Activated T-helper 1 cell treated with Interleukin-2 at 50 U/mL for 16 hours (primary cell): Measurements from ENCODE around the gene COX8C.
"Not testable (repeated sequence)": the region's sequence is repeated elsewhere in the genome, so short reads cannot be mapped to it uniquely, and the experiment has no call there.

ENCODE experiments used
- DNase-seq: peaks from one replicate; pipeline ENCODE4 v3.0.0-alpha.2; 2020; ENCODE audit warnings: low read depth

The COX8C gene

DNA sequence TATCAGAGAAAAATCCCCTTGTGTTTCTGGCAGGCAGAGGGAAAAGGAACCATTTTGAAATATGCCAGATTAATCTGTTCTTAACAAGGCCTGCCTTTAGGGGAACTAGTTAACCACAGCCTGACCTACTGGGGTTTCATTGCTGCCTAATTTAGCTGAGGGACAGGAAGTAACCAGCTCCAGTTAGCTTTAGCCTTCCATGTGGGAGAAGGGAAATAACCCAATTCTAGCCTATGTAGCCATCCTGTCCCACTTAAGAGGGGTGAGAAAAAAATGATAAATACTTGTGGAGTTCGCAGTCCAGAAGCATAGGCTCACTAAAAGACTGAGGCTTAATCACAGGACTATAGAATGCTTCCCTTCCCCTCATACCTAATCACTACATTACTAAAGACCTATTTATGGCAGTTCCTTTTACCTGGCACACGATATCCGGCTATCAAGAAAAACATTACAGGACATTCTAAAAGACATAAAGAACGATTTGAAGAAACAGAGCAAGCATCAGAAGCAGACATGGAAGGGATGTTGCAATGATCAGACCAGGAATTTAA, 22.8 kb downstream of the COX8C start:
- no peak for DNase-seq

DNA sequence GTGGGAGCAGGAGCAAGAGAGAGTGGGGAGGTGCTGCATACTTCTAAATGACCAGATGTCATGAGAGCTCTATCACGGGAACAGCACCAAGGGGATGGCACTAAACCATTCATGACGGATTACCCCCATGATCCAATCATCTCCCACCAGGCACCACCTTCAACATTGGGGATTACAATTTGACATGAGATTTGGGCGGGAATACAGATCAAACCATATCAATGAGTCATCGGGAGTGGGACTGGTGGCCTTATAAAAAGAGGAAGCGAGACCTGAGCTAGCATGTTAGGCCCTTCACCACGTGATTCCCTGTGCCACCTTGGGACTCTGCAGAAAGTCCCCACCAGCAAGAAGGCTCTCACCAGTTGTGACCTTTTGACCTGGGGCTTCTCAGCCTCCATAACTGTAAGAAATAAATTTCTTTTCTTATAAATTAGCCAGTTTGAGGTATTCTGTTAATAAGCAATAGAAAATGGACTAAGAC, 28.7 kb downstream of the COX8C start:
- no peak for DNase-seq

DNA sequence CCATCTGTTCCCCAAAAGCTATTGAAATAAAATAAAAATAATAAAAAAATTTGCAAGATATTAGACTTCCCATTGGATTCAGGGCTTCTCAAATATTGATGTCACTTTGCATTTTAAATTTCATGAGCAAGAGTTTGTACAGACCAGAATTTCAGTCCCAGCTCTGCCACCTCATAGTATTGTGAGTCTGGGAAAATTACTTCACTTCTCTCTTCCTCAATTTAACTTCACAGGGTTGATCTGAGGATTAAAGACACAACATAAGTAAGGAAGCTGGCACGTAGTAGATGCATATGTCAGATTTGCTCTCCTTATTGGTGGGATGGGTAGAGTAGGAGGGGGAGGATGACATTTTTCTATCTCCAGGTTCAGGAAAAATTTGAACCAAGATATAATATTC, 32.8 kb downstream of the COX8C start:
- DNase-seq = no peak

DNA sequence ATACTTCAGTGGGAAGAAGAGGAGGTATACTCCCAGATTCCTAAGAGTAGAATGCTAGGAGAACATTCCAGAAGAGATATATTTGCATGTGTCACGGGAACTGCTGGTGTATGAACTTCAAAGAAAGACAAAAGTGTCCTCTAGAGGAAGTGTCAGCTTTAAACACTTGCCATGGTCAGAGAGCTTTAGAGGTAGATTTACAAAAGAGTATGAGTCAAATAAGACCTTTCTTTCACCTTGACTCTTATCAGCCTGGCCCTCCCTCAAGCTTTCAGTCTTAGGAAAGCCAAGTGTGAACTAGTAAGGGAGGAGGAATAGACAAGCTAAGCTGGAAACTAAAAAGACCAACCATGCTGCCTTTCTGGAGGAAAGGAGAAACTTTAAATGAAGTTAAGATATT, 34.7 kb downstream of the COX8C start:
- DNase-seq = no peak

DNA sequence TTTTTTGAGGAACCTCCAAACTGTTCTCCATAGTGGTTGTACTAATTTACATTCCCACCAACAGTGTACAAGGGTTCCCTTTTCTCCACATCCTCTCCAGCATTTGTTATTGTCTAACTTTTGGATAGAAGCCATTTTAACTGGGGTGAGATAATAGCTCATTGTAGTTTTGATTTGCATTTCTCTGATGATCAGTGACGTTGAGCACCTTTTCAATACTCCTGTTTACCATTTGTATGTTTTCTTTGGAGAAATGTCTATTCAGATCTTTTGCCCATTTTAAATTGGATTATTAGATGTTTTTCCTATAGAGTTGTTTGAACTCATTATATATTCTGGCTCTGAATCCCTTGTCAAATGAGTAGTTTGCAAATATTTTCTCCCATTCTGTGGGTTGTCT, 37.3 kb downstream of the COX8C start:
- not testable (repeated sequence) for DNase-seq

DNA sequence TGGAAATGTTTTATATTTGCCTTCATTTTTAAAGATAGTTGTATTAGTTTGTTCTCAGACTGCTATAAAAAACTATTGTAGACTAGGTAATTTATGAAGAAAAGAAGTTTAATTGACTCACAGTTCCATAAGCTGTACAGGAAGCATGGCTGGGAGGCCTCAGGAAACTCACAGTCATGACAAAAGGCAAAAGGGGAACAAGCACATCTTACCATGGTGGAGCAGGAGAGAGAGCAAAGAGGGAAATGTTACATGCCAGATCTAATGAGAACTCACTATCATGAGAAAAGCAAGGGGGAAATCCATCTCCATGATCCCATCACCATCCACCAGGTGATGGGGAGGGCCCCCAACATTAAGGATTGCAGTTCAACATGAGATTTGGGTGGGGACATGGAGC, 48.2 kb downstream of the COX8C start:
- DNase-seq = no peak

DNA sequence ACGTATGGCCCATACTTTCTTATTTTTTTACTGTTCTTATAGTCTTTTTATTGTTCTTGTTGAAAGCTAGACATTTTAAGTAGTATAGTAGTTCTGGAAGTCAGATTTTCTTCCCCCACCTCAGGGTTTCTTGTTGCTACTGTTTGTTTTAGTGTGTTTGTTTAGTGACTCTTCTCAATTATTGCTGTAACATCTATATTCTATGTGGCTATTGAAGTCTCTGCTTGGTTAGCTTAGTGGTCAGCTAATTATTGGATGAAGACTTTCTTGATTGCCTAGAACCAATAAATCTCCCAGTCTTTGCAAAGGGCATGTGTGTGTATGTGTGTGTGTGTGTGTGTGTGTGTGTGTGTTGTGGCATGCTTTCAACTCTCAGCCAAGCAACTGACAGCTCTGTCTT, 49.5 kb downstream of the COX8C start:
- no peak for DNase-seq
